Keratinocyte (primary cell): ENCODE measurements around the gene GP9. TPM values are rescaled to one million over a fixed set of nuclear protein-coding genes. Genes with fewer than 3 reads are reported as not detected.

ENCODE experiments used
- DNase-seq: peaks from one replicate; pipeline ENCODE4 v3.0.0-alpha.2; 2011; ENCODE audit warnings: low read depth, missing footprints, low spot score
- FAIRE-seq: peaks from 2 replicates; lab custom pipeline; 2011; peaks lifted over from hg19 to GRCh38; lab: Jason Lieb, UNC
- H2AFZ ChIP-seq: 2 replicates; pipeline ENCODE4 v1.6.0; 2012; ENCODE audit warnings: low read length, control low read depth, inconsistent platforms; ENCODE audit not compliant: control insufficient read depth
- H3K27ac ChIP-seq: 2 replicates; pipeline ENCODE4 v1.5.1; 2011; ENCODE audit warnings: low read length; ENCODE audit not compliant: control insufficient read depth, insufficient read depth
- H3K27me3 ChIP-seq: 3 replicates; pipeline ENCODE4 v1.6.0; 2011; ENCODE audit warnings: low read length; ENCODE audit not compliant: control insufficient read depth, insufficient read depth; ENCODE audit errors: extremely low read depth
- H3K36me3 ChIP-seq, 2 experiments: 2 replicates in 1 of 2; 3 replicates in 1 of 2; pipeline ENCODE4 v1.5.1; 2011; ENCODE audit warnings: low read length in 2 of 2, mild to moderate bottlenecking in 1 of 2; ENCODE audit not compliant: control insufficient read depth in 2 of 2, insufficient read depth in 2 of 2; ENCODE audit errors: extremely low read depth in 1 of 2
- H3K4me1 ChIP-seq: 3 replicates; pipeline ENCODE4 v1.5.1; 2011; ENCODE audit warnings: low read length; ENCODE audit not compliant: control insufficient read depth, insufficient read depth; ENCODE audit errors: extremely low read depth
- H3K4me2 ChIP-seq: 3 replicates; pipeline ENCODE4 v1.6.0; 2011; ENCODE audit warnings: low read depth, low read length; ENCODE audit not compliant: control insufficient read depth, insufficient read depth; ENCODE audit errors: extremely low read depth
- H3K4me3 ChIP-seq, 3 experiments: fragments of 200-600 bp in 1 of 3; sonication (generic) in 1 of 3; 2 replicates in 2 of 3; 3 replicates in 1 of 3; pipeline ENCODE4 v1.5.1; 2011 to 2016; ENCODE audit warnings: low read length in 3 of 3, mild to moderate bottlenecking in 3 of 3, control low read depth in 2 of 3, inconsistent platforms in 1 of 3, low read depth in 1 of 3, mixed read lengths in 1 of 3, mixed run types in 1 of 3, moderate library complexity in 1 of 3; ENCODE audit not compliant: control insufficient read depth in 2 of 3, insufficient read depth in 2 of 3; ENCODE audit errors: extremely low read depth in 1 of 3
- H3K79me2 ChIP-seq: 2 replicates; pipeline ENCODE4 v1.6.0; 2012; ENCODE audit warnings: low read length; ENCODE audit not compliant: control insufficient read depth, insufficient read depth
- H3K9ac ChIP-seq: 3 replicates; pipeline ENCODE4 v1.6.0; 2011; ENCODE audit warnings: low read length; ENCODE audit not compliant: control insufficient read depth, insufficient read depth; ENCODE audit errors: extremely low read depth
- H3K9me1 ChIP-seq: 3 replicates; pipeline ENCODE4 v1.6.0; 2011; ENCODE audit warnings: low read length; ENCODE audit not compliant: control insufficient read depth, insufficient read depth; ENCODE audit errors: extremely low read depth
- H3K9me3 ChIP-seq: 2 replicates; pipeline ENCODE4 v1.5.1; 2012; ENCODE audit warnings: low read depth, low read length; ENCODE audit not compliant: control insufficient read depth
- H4K20me1 ChIP-seq: 3 replicates; pipeline ENCODE4 v1.6.0; 2011; ENCODE audit warnings: low read length; ENCODE audit not compliant: control insufficient read depth, insufficient read depth; ENCODE audit errors: extremely low read depth
- CTCF ChIP-seq, 3 experiments: IDR thresholded peaks in 1 of 3; conservative IDR thresholded peaks in 1 of 3; optimal IDR thresholded peaks in 1 of 3; 2 replicates in 2 of 3; 3 replicates in 1 of 3; pipeline versions ENCODE3 to v1.5.1; 2011; ENCODE audit warnings: low read length in 3 of 3, mild to moderate bottlenecking in 3 of 3, moderate library complexity in 2 of 3, control low read depth in 1 of 3, inconsistent platforms in 1 of 3; ENCODE audit not compliant: insufficient read depth in 2 of 3; ENCODE audit errors: extremely low read depth in 1 of 3
- EZH2 ChIP-seq: IDR thresholded peaks from one replicate; pipeline ENCODE4 v1.6.1; 2012; ENCODE audit warnings: inconsistent platforms, mild to moderate bottlenecking, low read length, moderate library complexity
- dilution Hi-C: fragments of 300-500 bp; cut with MboI; formaldehyde crosslinking; loops from one replicate; pipeline ENCODE4 v1.7.0; 2020; ENCODE audit warnings: low sequenced_read_pairs; ENCODE audit not compliant: extremely low pct_ligation_motif_present
- polyA plus RNA-seq, 5 experiments: library from polyadenylated mRNA; depleted of rRNA in 3 of 5; stranded (reverse) in 3 of 5; stranded (forward) in 1 of 5; unstranded in 1 of 5; fragments of >200 nt; gene quantifications; 1 replicate in 1 of 5; 2 replicates in 3 of 5; 3 replicates in 1 of 5; pipeline versions ENCODE4 v1.2.1 to v1.2.3, GENCODE V29; 2011 to 2012; ENCODE audit warnings: missing spikeins in 2 of 5, low read depth in 1 of 5, low replicate concordance in 1 of 5

Gene GP9
- polyA plus RNA-seq, 1 donor (not counting 4 experiments of a cell fraction or from before 2014, with no cell fraction given) = not detected

- Histone ChIP-seq H3K9me3 (no peaks in the 10 kb centered on the region), H3K27ac (no peak overlapping the region), H3K4me3 (no peak overlapping the region), H3K4me2 (no peak overlapping the region), H3K27me3 (no peaks in the 10 kb centered on the region), H3K36me3 (no peaks in the 10 kb centered on the region), H4K20me1 (no peaks in the 10 kb centered on the region), H3K9ac (no peak overlapping the region), H3K79me2 (no peaks in the 10 kb centered on the region), H3K9me1 (no peaks in the 10 kb centered on the region), H2AFZ (no peak overlapping the region), H3K4me1 (no peaks in the 10 kb centered on the region)
- dilution Hi-C loops = loop anchor here (10.0 kb wide), 1 partner anchor 58 kb away; no protein-coding TSS in a partner anchor
- FAIRE-seq (peak; percentile 58), DNase-seq (no peak)
- TF ChIP-seq CTCF (optimal IDR thresholded peaks at IDR 0.05 in 1 of 3, IDR thresholded peaks at IDR 0.05 in 1 of 3, conservative IDR thresholded peaks at IDR 0.05 in 1 of 3; ENCODE audit: extremely low read depth in 1 of 3, insufficient read depth in 2 of 3, low read length in 3 of 3) (no peak), EZH2 (no peak)
These were observed 43.7 kb upstream of the GP9 start for GRCh38 chr3:129016720-129017483.

- dilution Hi-C loops = loop anchor here (10.0 kb wide), 1 partner anchor 57 kb away; no protein-coding TSS in a partner anchor
- no peak for FAIRE-seq
These were observed 43.1 kb upstream of the GP9 start for GRCh38 chr3:129017484-129017899.

More at GRCh38 chr3:129017484-129017899, 43.1 kb upstream of the GP9 start:
- Histone ChIP-seq H2AFZ (no peak overlapping the region), H3K4me1 (no peaks in the 10 kb centered on the region), H3K27me3 (no peaks in the 10 kb centered on the region), H4K20me1 (no peaks in the 10 kb centered on the region), H3K4me2 (no peak overlapping the region), H3K36me3 (no peaks in the 10 kb centered on the region), H3K9me1 (no peaks in the 10 kb centered on the region), H3K9ac (no peak overlapping the region), H3K79me2 (no peaks in the 10 kb centered on the region), H3K4me3 (no peak overlapping the region), H3K9me3 (no peaks in the 10 kb centered on the region), H3K27ac (no peak overlapping the region)
- no peak for DNase-seq
- TF ChIP-seq CTCF (optimal IDR thresholded peaks at IDR 0.05 in 1 of 3, IDR thresholded peaks at IDR 0.05 in 1 of 3, conservative IDR thresholded peaks at IDR 0.05 in 1 of 3; ENCODE audit: extremely low read depth in 1 of 3, insufficient read depth in 2 of 3, low read length in 3 of 3) (no peak), EZH2 (no peak)
